HG02970 (cell line): Measurements from ENCODE around the gene GRM4.

Source experiments
- ATAC-seq: cut with Tn5 transposase; IDR thresholded peaks from one replicate; pipeline ENCODE4 v1.9.1; 2021; ENCODE audit warnings: mild to moderate bottlenecking, moderate library complexity, moderate number of reproducible peaks; ENCODE audit not compliant: unreplicated experiment, low FRiP score

Gene GRM4

DNA sequence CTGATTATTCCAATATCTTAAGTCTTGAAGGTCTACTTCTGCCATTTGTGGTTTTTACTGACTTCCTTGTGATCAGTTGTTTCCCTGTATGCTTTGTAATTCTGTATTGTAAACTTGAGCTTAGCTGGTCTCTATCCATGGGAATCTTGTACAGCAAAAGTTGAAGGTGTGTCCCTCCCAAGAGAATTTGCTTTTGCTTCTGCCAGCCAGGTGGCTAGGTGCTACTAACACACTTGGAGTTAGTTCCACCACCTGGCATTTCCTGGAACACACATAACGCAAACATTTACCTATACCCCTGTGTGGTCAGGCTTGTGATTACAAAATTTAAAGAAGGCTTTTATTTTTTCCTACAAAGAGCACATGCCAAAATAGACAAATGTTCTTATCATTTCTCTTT is 141.2 kb downstream of the GRM4 start:
- ATAC-seq = no peak

DNA sequence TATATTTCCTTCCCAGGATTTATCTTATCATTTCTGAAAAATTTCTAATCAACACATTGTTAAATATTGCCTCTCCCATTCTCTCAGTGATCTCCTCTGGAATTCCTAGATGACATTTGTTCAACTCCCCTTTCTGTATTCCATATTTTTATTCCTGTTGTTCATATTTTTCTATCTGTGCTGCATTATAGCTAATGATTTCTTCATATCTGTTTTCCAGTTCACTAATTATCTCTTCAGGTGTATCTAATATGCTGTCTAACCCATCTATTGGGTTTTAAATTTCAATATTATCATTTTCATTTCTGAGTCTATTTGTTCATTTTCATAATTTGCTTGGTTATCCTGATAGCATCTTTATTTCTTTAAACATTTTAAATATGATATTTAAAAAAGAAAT is 141.9 kb downstream of the GRM4 start:
- ATAC-seq = no peak

DNA sequence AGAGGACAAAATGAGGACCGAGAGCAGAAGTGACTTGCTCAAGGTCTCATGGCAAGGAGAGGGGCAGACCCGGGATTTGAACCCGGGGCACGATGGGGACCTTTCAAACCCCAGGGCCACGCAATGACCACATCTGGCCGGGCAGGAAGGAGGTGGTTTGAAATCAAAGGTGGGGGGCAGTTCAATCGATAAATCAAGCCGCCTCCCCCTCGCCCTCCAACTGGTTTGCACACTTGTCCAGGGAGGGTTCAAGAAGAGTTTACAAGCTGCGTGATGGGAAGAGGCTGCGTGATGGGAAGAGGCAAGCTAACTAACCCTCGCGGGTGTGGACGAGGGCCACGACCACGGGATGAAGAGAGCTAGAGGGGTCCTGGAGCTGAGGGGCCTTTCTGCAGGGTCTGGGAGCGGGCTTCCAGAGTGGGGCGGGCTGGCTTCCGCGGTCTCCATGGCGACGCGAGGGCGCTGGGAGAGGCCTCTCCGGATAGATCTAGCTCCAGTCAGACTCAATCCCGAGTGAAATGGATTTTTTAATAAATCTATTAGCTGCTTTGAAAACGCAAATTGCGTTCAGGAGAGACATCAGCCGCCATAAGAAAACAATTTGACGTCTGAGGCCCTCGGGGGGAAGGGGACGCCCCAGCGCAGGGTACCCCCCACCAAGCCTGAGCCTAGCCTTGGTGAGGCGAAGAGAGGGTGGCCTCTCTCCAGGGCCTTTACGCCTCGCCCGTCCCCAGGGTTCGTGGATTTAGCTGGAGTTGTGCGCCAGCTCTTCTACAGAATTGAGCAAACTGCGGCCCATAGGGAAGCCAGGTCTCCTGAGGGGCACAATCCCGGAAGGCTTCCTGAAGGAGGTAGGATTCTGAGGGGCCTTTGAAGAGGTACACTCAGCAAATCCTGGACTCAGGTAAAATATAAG is 143.9 kb downstream of the GRM4 start:
- no peak for ATAC-seq

DNA sequence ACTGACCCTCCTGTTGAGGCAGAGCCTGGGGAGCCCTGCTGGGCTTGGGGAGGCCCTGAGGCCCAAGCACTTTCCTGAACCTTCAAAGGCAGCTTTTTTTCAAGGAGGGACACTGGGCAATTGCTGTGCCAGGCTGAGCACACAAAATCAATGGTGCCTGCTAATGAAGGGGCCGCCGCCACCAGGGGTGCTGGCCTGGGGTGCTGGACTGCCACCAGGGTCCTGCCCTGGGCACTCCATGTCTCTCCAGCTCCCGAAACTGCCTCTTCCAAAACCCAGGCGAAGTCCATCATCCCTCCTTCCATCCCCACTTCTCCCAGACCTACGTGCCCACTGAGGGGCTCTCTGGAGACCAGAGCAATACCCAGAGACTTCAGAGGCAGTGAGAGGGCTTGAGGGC is 145.6 kb downstream of the GRM4 start:
- ATAC-seq = no peak

DNA sequence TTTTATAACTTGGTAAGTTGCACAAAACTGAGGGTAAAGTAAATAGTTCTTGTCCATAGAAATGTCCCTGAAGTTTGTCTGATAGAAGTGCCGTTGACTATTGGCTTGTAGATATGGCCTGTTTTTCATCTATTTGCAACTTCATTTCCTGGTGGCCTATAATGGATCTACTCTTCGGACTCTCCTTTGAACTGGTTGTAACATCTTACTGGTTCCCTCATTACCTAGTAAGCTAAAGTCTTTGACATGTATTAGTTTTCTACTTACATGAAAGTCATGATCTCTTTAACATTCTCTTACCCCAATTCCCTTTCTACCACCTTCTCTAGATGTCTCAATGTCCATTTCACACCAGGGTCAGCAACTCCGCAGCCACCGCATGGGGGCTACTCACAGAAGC is 146.3 kb downstream of the GRM4 start:
- ATAC-seq = no peak

DNA sequence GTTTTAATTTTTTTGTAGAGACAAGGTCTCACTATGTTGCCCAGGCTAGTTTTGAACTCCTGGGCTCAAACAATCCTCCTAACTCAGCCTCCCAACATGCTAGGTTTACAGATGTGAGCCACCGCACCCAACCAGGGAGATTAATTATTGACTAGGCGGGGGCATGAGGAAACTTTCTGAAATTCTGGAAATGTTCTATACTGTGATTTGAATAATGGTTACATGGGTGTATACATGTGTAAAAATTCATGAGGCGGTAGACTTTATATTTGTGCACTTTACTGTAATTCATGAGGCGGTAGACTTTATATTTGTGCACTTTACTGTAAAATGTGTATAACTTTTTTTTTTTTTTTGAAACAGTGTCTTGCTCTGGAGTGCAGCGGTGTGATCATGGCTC is 147.2 kb downstream of the GRM4 start:
- ATAC-seq = no peak

DNA sequence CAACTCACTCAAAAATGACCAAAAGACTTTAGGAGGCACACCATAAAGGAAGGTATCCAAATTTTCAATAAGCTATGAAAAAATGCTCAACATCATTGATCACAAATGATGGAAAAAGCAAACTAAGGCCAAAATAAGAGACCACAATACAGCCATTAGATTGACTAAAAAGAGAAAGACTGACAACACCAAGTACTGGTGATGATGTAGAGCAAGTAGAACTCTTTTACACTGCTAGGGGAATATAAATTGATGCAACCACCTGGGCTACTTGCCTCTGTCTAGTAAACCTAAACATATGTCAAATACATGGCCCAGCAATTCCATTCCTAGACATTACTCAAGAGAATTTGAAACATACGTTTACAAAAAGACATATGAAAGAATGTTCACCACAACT is 148.6 kb downstream of the GRM4 start:
- no peak for ATAC-seq

DNA sequence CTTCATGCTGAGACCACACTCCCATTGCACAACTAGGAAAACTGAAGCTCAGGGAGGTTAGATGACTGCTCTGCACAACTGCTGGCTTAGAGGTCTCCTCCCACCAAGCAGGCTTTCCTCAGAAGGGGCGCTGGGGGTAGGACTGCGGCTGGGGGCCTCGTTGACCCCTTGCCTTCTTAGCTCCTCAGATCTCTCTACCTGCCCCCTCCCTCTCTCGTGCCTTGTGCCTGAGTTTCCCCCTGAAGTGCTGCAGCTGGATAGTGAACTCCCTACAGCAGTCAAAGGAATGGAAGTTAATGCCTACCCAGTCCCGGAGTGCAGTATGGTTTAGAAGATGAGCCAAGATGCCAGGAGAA is 149.8 kb downstream of the GRM4 start:
- ATAC-seq = no peak

DNA sequence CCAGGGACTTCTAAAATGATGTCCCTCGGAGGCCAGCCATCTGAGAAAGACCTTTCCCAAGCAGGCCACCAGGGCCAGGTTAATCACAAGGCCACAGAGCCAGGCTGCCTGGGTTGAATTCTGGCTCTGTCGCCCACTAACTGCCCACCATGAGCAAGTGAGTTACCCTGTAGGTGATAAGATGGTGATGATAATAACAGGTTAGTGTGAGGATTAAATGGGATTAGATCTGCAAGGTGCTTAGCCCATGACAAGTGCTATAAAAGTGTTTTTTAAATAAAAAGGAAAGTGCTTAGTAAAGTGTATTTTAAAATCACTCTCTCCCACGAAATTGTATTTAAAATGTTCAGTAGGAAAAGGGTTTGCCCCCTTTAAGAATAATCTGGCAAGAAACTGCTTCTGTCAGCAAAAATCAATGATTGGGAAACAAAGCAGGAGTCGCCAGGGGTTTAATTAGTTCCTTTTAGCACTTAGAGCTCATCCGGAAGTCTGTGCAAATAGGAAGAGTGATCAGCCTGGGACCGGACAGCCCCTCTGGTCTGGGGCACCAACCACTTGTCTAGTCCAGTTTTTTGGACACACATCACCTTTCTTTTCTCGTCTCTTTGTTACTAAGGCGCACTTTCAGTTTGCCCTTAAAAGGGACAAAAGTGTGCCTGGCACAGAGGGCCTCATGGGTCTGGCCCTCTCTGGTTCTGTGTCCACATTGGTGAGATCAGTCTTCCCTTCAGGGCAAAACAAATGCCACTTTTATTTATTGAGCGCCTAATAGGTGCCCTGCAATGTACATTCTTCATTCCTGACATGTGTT is 150.4 kb downstream of the GRM4 start:
- ATAC-seq = no peak

DNA sequence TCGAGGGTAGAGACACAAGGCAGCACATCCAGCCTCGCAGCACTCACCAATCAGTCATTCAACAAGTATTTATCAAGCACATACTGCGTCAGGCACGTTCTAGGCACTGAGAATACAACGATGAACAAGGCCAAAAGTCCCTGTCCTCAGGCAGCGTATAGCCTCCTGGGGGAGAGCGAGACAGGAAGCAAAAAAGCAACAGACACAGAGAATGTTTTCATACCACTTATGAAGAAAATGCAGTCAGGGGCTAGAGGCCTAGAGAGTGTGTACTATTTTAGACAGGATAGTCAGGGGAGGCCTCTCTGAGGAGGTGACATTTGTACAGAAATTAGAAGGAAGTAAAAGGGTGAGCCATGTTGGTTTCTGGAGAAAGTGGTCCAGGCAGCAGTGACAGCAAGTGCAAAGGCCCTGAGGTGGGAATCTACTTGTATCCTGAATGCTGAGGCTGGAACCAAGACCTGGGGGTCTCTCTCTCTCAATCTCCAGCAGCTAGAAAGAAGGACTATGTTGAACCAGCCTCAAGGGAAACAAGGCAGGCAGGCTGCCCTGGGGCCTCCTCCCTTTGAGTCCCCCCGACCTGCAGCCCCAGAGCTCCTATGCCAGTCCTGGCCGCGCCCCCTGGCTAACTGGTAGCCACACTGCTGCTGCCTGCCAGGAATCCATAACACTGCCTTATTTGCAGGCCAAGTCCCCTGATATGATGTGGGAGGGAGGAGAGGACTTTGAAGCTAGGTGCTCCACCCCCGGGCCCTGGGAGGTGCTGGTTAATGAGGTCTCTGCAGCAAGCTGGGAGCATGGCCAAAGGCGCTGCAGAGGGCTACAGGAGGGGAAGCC is 151.2 kb downstream of the GRM4 start:
- no peak for ATAC-seq

DNA sequence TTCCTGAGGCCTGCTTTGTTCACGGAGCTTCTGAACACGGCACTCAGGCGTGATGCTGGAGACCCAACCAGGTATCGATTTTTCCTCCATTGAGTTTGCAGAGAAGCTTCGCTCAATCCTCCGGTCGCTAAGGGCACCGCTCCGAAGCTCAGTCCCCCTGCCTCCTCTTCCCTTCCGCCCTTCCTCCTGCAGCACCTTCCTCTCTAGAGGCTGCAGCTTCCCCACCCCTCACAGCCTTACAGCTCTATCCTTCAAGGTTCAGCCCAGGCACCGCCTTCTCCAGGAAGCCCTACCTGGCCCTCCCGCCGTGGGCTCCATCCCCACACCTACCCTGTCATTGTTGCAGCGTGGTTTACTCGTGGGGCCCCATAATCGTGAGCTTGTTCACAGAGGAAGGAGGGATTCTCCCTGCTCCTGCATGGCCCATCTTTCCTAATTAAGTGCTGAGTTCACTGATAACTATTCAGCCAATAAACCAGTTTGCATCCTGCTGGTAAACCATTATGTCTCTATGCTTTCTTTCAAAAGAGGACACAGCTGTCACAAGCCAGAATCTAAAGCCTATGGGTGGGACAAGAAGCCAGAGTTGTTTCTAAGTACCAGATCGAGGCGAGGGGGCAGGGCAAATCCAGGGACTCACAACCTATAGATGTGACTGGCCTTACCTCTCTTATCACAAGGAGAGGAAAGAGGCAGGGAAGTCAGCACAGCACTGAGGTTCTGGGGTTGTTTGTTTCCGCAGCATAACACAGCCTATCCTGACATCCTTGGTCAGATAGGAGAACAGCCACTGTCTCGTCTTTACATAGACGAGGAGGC is 152.0 kb downstream of the GRM4 start:
- ATAC-seq = no peak

DNA sequence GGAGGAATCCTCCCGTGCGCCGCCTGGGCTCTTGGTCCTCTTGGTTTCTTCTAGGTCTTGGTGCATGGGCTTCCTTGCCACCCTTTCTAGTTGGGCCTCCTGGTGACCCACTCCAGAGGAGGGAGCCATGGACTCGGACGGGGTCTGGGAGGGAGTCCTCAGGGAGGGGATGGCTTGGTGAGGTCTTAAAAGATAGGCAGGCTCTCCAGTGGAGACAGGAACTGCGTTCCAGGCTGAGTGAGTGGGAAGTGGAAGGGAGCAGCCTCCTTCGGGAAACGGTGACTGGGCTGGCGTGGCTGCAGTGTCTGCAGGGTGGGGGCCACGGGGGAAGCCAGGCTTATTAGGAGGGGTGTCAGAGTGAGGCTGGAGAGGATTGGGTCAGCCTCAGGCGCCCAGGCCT is 152.8 kb downstream of the GRM4 start:
- ATAC-seq = no peak

DNA sequence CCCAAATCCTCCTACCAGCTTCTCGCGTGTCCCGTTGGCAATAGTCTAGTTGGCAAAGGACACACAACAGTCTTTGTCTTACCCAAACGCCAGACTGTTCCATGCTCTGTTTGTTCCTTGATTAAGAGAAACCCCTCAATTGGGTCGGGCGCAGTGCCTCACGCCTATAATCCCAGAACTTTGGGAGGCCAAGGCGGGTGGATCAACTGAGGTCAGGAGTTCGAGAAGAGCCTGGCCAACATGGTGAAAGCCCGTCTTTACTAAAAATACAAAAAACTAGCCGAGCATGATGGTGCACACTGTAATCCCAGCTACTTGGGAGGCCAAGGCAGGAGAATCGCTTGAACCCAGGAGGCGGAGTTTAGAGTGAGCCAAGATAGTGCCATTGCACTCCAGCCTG is 153.7 kb downstream of the GRM4 start:
- ATAC-seq = no peak

DNA sequence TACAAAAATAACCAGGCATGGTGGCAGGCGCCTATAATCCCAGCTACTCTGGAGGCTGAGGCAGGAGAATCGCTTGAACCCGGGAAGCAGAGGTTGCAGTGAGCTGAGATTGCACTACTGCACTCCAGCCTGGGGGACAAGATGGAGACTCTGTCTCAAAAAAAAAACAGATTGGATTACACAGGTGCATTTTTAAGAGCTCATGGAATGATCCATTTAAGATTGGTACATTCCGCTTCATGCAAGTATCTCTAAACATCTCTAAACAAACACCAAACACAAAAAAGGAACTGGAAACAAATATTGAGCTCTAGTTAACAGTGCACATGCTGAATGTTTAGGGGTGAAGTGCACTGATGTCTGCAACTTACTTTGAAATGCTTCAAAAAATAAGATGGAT is 154.3 kb downstream of the GRM4 start:
- no peak for ATAC-seq

DNA sequence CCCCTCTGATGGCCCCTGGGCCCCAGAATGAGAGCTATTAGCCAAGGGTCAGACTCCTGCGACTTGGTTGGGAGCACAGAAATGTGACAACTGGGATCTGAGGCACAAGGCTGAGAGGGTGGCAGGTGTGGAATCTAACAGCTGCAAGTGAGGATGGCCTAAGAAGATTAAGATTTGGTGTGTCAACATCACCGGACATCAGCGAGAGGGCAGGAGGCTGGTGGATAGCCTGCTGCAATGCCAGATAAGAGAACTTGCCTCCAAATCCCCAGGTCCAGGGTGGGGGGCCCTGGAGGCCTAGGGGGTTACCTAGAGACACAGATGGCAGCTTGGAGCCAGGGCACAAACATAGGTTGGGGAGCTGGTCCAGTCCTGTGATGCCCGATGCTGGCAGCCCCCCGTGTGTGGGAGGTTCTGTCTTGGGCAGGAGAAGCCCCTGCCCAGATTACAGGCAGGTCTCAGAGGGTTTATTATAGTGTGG is 155.8 kb downstream of the GRM4 start:
- ATAC-seq = no peak

DNA sequence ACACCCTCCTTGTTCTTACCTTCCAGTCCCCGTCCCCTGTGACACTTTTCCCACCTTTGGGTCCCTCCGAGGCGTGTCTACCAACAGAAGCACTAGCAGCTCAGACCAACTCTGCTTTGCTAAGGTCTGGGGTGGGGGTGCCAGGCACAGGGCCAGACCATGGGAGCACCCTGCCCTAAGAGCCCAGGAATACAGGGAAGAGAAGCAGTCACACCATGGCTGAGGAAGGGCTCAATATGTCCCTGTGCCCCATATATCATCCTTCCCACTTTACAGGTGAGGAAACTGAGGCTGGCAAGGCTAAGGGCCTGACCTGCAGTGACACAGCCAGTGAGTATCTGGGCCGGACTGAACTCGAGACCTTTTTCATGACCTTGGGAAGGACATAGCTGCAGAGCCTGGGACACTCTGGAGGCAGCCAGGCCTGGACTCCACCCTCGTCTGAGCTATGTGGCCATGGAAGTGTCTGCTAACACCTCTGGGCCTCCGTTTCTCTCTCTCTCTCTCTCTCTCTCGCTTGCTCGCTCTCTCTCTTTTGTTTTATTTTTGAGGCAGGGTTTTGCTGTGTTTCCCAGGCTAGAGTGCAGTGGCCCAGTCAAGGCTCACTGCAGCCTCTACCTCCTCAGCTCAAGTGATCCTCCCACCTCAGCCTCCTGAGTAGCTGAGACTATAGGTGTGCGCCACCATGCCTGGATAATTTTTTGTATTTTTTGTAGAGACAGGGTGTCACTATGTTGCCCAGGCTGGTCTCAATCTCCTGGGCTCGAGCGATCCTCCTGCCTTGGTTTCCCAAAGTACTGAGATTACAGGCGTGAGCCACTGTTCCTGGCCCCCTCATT is 156.7 kb downstream of the GRM4 start:
- ATAC-seq = no peak

DNA sequence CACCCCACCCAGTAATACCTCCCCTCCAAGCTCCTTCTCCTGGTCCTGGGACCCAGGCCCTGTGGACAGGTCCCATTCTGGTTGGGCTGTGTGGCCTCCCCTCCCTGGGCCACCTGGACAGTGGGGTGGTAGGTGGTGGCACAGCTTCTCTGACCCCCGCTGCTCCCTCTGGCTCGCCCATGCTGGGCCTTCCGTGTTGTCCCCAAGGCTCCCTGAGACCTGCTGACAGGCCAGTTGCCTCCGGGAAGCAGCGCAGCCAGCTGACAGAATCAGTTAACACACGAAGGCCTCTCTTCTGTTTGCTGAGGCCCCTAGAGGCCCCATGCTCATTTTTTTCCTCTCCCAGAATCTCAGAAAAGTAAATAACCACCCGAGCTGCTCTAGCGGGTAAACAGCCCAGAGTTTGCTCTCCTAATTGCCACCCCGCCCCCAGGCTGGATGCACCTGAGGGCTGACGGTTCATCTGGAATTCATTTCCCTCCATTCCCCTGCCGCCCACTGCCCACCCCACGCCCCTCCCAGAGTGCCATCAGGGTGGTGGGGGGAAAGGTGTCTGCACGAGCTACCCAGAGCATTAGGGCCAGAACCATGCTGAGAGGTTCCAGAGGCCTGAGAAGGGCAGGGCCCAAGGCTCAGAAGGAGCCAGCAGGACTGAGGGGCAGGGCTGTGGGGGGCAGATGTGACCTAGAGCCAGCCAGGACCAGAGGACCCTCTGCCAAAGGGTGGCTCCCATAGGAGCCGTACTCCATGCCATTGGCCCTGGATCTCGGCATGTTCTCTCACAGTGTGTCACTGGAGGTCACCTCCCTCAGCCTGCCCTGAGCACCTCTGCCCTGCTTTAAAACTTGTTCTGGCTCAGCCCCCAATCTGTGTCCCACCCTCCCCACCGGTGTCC is 157.5 kb downstream of the GRM4 start:
- no peak for ATAC-seq

DNA sequence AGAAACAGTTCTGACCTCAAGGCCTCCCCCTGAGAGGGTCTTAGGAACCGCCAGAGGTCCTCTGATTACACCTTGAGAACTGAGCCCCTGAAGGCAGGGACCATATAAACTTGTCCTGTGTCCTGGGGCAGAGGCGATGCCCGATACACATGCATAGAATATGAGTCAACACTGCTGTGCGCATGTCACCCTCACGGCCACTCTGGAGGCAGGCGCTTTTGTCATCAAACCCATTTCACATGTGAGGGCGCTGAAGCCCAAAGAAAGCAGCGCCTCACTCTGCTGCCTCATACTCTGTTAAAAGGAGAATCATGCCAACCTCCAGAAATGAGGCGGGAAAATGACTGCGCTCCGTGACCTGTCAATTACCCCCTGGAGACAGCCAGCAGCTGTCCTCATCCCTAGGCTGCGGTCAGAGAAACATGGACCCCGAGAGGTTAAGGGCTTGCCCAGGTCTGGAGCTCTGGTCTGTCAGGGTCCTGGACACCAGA is 158.3 kb downstream of the GRM4 start:
- ATAC-seq = no peak
